ENCODE results near the gene PDLIM1. TPM values are rescaled to one million over a fixed set of nuclear protein-coding genes. Genes with fewer than 3 reads are reported as not detected.

Gene PDLIM1
- total RNA-seq, 1 experiment from 2014 or later: 6.3 TPM

DNA sequence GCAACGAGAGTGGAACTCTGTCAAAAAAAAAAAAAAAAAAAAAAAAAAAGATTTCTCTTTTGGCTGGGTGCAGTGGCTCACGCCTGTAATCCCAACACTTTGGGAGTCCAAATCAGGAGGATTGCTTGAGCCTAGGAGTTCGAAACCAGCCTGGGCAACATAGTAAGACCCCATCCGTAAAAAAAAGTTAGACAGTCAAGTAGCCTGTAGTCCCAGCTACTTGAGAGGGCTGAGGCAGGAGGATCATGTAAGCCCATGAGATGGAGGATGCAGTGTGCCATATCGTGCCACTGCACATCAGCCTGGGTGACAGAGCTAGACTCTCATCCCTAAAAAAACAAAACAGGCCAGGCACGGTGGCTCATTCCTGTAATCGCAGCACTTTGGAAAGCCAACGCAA is 25.2 kb downstream of the PDLIM1 start:
- no peak for DNase-seq (ENCODE audit: low read depth)

DNA sequence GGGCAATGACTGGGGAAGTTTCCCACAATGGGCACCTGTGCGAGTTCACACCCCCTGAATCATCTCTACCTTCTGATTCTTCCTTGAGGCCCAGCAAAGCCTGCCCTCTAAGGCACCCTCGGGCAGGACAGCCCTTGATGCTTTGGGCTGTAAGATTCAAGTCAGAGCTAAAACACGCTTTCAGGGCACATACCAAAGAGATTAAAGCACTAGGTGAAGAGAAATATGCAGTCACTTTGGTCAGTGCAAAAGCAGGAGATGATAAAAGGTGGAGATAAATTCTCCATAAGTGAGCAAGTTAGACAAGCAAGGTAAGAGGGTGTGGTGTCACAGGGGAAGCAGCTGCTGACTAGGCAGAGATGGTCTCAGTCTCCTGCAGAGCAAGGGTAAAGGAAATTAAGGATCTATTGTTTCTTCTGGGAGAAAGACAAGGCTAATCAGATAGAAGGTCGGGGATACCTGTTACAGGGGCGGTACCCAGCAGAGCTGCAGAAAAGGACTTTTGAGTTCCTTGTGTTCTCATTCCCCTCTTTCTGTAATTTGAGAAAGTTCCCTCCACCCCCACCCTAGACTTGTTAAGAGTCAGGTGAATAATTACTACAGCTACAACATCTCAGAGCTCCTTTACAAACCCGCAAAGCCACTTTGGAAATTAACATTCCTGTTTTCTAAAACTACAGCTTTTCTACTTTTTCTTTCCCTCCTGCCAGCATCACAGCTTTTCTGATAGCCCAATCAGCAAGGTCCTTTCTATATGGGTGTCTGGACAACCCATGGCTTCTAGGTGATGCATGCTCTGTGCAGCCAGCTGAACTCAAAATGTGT is 26.4 kb downstream of the PDLIM1 start:
- DNase-seq (ENCODE audit: low read depth): no peak

DNA sequence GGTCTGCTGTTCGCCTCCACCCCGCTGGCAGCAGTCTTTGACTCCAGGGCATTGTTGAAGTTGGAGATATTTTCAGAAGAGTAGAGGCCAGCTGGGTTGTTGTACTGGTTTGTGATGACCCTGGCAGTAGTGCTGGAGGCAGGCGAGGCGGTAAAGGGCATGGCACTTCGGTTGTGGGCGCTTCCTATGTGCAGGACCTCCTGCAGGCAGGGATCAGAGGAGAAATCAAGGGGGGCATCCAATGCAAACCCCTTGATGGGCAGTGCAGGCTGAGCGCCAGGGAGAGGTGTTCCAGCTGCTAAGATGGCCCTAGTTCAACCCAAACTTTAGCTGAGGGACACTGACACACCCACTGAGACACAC is 27.0 kb downstream of the PDLIM1 start:
- no peak for DNase-seq (ENCODE audit: low read depth)

DNA sequence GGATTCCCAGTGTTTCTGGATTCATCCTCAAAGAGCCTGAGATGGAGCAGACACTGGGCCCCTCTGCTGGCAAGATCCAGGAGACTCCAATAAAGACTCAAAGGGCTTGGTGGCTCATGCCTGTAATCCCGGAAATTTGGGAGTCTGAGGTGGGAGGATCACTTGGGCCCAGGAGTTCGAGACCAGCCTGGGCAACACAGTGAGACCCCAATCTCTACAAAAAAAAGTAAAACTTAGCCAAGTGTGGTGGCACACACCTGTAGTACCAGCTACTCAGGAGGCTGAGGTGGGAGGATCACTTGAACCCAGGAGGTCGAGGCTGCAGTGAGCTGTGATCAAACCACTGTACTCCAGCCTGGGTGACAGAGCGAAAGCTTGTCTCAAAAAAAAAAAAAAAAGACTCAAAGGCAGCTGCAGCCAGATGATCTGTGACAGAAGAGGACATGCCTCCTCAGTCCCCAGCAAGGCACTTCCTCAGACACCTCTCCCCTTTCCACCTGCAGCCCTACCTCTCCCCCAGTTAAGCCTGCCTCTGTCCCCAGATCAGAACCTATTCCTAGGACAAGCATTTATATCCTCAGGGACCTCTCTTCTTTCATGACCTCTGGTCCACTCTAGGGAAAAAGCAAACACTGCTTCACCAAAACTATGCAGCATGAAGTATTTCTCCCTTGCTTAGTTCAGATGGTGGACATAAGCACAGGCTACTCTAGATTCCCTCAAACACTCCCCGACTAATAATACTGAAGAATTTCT is 27.9 kb downstream of the PDLIM1 start:
- no peak for DNase-seq (ENCODE audit: low read depth)

GRCh38 chr10:95261926-95262325 is 28.9 kb downstream of the PDLIM1 start:
- DNase-seq (ENCODE audit: low read depth): no peak

- peak; percentile 45 for DNase-seq (ENCODE audit: low read depth)
Observed at GRCh38 chr10:95260909-95261552, 29.8 kb downstream of the PDLIM1 start.

DNA sequence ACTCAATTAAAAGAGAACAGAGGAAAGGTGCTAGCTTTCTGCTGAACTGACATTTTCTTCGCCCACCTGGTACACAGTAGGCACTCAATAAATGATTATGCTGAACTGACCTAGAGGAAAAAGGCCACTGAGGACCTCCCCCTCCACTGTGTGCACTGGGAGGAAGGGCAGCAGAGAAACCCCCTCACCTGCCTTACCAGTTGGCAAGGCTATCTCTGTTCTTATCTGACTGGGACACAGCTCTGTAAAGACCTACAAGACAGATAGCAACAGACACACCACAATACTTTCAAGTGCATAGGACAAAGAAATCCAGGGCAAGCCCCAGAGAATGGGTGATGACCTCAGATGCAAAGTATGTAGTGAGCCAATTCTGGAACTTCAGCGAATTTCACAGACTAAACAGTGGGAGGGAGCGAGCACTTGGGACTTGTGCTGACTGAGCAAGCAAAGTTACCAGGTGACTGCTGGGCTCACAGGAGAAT is 30.4 kb downstream of the PDLIM1 start:
- DNase-seq (ENCODE audit: low read depth): peak; percentile 88

- no peak for DNase-seq (ENCODE audit: low read depth)
Observed at GRCh38 chr10:95257849-95258248, 33.0 kb downstream of the PDLIM1 start.

- no peak for DNase-seq (ENCODE audit: low read depth)
Observed at GRCh38 chr10:95256268-95256667, 34.5 kb downstream of the PDLIM1 start.

- DNase-seq (ENCODE audit: low read depth): no peak
Observed at GRCh38 chr10:95254629-95255028, 36.2 kb downstream of the PDLIM1 start.

- DNase-seq (ENCODE audit: low read depth): no peak
Observed at GRCh38 chr10:95253686-95254085, 37.1 kb downstream of the PDLIM1 start.

- no peak for DNase-seq (ENCODE audit: low read depth)
Observed at GRCh38 chr10:95253007-95253406, 37.8 kb downstream of the PDLIM1 start.

DNA sequence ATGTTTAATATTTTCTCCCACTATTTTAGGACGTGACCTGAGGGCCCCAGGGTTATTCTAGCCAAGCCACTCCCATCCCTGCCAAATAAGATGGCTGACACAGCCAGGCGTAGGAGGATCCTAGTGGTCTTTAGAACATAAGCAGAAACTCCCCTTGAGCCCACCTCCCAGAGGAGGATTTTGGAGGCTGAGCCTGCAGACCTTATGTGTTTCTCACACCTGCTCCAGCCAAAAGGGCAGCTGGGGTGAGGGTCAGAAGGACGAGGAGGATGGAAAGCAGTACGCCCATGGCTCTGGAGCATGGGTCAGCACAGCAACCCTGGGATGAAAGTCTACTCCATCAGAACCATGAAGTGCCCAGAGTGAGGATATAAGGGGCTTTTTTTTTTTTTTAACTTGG is 39.9 kb downstream of the PDLIM1 start:
- DNase-seq (ENCODE audit: low read depth): no peak

DNA sequence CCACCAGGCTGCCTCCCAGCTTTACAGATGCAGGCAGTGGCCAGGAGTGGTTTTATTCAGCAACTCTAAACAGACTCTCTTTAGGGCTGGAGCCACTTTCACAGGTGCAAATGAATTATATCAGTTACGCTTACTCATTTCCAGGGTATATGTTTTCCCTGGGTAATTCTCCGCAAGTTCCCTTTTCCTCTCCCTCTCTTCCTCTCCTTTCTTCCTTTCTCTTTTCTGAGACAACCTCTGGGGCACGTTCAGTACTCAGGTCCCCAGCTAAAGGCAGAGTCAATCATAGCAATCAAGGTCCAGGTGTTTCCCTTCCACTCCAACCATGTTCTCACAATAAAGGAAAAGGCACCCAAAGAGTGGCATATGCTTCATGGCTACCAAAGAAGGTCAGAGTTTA is 41.3 kb downstream of the PDLIM1 start:
- no peak for DNase-seq (ENCODE audit: low read depth)

DNA sequence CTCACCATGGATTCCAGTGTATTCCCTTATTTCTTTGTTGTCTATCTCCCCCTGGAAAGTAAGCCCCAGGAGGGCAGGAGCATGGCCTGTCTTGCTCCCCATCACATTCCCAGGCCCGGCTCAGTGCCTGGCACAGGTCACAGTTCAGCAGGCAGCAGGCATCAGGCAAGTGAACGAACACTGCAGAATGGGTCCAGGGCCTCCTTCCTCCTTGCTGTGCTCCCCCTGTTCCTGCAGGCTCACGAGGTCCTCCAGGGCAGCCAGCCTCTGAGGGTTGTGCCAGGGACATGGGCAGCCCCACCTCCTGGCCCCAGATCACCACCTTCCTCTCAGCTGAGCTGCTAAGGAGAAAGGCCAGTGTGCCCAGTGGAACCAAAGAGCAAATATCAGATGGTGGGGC is 41.8 kb downstream of the PDLIM1 start:
- no peak for DNase-seq (ENCODE audit: low read depth)

GRCh38 chr10:95247881-95248583 is 42.8 kb downstream of the PDLIM1 start:
- DNase-seq (ENCODE audit: low read depth): no peak

- DNase-seq (ENCODE audit: low read depth): peak; percentile 45
Observed at GRCh38 chr10:95247200-95247880, 43.5 kb downstream of the PDLIM1 start.

DNA sequence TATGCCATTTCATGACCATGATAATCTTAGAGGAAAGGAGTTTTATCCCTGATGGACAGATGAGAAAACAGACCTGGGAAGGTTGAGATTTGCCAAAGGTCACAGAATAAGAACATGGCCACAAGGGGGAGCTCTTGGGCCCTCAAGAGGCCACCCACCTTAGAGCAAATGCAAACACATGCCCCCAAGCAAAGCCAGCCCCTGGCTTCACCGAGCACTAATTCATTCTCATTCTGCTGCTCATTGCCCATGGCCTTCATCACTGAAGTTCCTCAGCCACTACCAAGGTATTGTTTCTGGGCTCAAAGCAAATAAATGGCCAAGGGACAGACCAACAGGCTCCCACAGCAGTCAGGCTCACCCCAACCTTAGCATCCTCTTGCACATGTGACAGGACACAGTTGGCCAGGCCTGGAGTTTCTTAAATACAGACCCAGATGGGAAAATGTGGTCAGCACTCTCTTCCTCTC is 44.2 kb downstream of the PDLIM1 start:
- DNase-seq (ENCODE audit: low read depth): peak; percentile 62

- no peak for DNase-seq (ENCODE audit: low read depth)
Observed at GRCh38 chr10:95245425-95246055, 45.3 kb downstream of the PDLIM1 start.

GRCh38 chr10:95244152-95244551 is 46.7 kb downstream of the PDLIM1 start:
- no peak for DNase-seq (ENCODE audit: low read depth)

DNA sequence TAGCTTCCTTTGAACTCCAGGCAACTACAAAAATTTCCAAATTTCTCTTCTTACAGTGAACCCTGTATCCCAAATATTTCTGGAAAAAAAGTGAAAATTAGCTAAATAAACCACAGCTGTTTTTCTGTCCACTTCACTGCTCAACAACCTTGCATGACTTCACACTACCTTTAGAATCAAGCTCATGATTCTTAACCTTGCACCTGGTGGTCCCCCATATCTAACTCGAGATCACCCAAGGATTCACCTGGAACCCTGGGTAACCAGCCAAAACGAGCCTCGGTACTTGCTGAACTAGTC is 47.5 kb downstream of the PDLIM1 start:
- DNase-seq (ENCODE audit: low read depth): no peak
